ENCODE measurements around the gene NOP14.

GRCh38 chr4:2948895-2949781 is 14.1 kb downstream of the NOP14 start:
- TF ChIP-seq POLR2A (IDR thresholded peaks at IDR 0.05; ENCODE audit: low read length) (no peak), CTCF (IDR thresholded peaks at IDR 0.05) (peak; percentile 28; the same call in 1 of the 3 replicates), NR3C1 (IDR thresholded peaks at IDR 0.05) (no peak), MAZ (IDR thresholded peaks at IDR 0.05; ENCODE audit: borderline replicate concordance, low read depth, low read length) (no peak), PBX3 (IDR thresholded peaks at IDR 0.05) (no peak), RFX5 (IDR thresholded peaks at IDR 0.05) (no peak), USF2 (IDR thresholded peaks at IDR 0.05) (no peak), EP300 (IDR thresholded peaks at IDR 0.05) (no peak)

Measured in A549 (cell line).